ENCODE results near the gene ADAMTSL1.
A peak's percentile ranks its signal among the peaks of the same experiment; 100 is the strongest.

ADAMTSL1 gene

GRCh38 chr9:18473652-18474279 lies at the start of gene ADAMTSL1:
ADAMTSL1 (plus strand) TSS chr9:18474153; CDS start chr9:18474233, 80 bp downstream.
- DNase-seq (ENCODE audit: low spot score), result peak; percentile 80

- DNase-seq (ENCODE audit: low spot score), result peak; percentile 34
Observed at GRCh38 chr9:18427691-18428090, 46.3 kb upstream of the ADAMTSL1 start.

GRCh38 chr9:18428661-18429060 lies 45.3 kb upstream of the ADAMTSL1 start:
- DNase-seq (ENCODE audit: low spot score), result no peak

- DNase-seq (ENCODE audit: low spot score), result no peak
Observed at GRCh38 chr9:18429070-18429469, 44.9 kb upstream of the ADAMTSL1 start.

GRCh38 chr9:18433620-18434019 lies 40.3 kb upstream of the ADAMTSL1 start:
- no peak for DNase-seq (ENCODE audit: low spot score)

GRCh38 chr9:18437315-18438201 lies 36.4 kb upstream of the ADAMTSL1 start:
- DNase-seq (ENCODE audit: low spot score), result no peak

GRCh38 chr9:18438300-18438925 lies 35.5 kb upstream of the ADAMTSL1 start:
- DNase-seq (ENCODE audit: low spot score), result no peak

- DNase-seq (ENCODE audit: low spot score), result no peak
Observed at GRCh38 chr9:18438951-18439350, 35.0 kb upstream of the ADAMTSL1 start.

- DNase-seq (ENCODE audit: low spot score), result no peak
Observed at GRCh38 chr9:18441261-18441660, 32.7 kb upstream of the ADAMTSL1 start.

- DNase-seq (ENCODE audit: low spot score), result peak; percentile 88
Observed at GRCh38 chr9:18442629-18443491, 31.1 kb upstream of the ADAMTSL1 start.

GRCh38 chr9:18447131-18447530 lies 26.8 kb upstream of the ADAMTSL1 start:
- DNase-seq (ENCODE audit: low spot score), result no peak

GRCh38 chr9:18447541-18447940 lies 26.4 kb upstream of the ADAMTSL1 start:
- DNase-seq (ENCODE audit: low spot score), result no peak

GRCh38 chr9:18448101-18448500 lies 25.9 kb upstream of the ADAMTSL1 start:
- DNase-seq (ENCODE audit: low spot score), result no peak

- DNase-seq (ENCODE audit: low spot score), result no peak
Observed at GRCh38 chr9:18451406-18451805, 22.5 kb upstream of the ADAMTSL1 start.

GRCh38 chr9:18452276-18452675 lies 21.7 kb upstream of the ADAMTSL1 start:
- no peak for DNase-seq (ENCODE audit: low spot score)

- DNase-seq (ENCODE audit: low spot score), result no peak
Observed at GRCh38 chr9:18456624-18457237, 17.2 kb upstream of the ADAMTSL1 start.

- no peak for DNase-seq (ENCODE audit: low spot score)
Observed at GRCh38 chr9:18457510-18457909, 16.4 kb upstream of the ADAMTSL1 start.

GRCh38 chr9:18459962-18460584 lies 13.9 kb upstream of the ADAMTSL1 start:
- peak; percentile 68 for DNase-seq (ENCODE audit: low spot score)

- DNase-seq (ENCODE audit: low spot score), result no peak
Observed at GRCh38 chr9:18461496-18461895, 12.5 kb upstream of the ADAMTSL1 start.

- DNase-seq (ENCODE audit: low spot score), result no peak
Observed at GRCh38 chr9:18463991-18464390, 10.0 kb upstream of the ADAMTSL1 start.

- DNase-seq (ENCODE audit: low spot score), result no peak
Observed at GRCh38 chr9:18466101-18466500, 7.9 kb upstream of the ADAMTSL1 start.

All from RKO (cell line).